PC-9 (cell line): ENCODE measurements around the gene SNAPIN. TPM values are rescaled to one million over a fixed set of nuclear protein-coding genes. Genes with fewer than 3 reads are reported as not detected.
"Not testable (repeated sequence)": the region's sequence is repeated elsewhere in the genome, so short reads cannot be mapped to it uniquely, and the experiment has no call there.

ENCODE experiments used
- BruUV-seq: library from RNA; stranded (reverse); fragments of 400-500 nt; replicated peaks from 2 replicates; lab custom pipeline; 2021; lab: Mats Ljungman, UMichigan
- CTCF ChIA-PET: fragments of 300-600 bp; sonication (Branson Sonifier 250); formaldehyde crosslinking; loops from one replicate; lab custom pipeline; 2022; ENCODE audit warnings: antibody characterized with exemption; lab: Charles Lee
- POLR2A ChIA-PET: fragments of 300-600 bp; sonication (Branson Sonifier 250); formaldehyde crosslinking; loops from one replicate; lab custom pipeline; 2022; ENCODE audit warnings: antibody characterized with exemption; ENCODE audit not compliant: unreplicated experiment; lab: Charles Lee
- DNase-seq, 2 experiments: peaks; one replicate each; pipeline versions ENCODE4 v3.0.0 to v3.0.0-alpha.2; 2015 to 2022; ENCODE audit warnings: mixed read lengths in 1 of 2
- H2AFZ ChIP-seq: fragments of 200-600 bp; sonication (generic); 2 replicates; pipeline ENCODE4 v1.8.1; 2017; ENCODE audit warnings: antibody characterized with exemption
- H3F3A ChIP-seq: fragments of 200-600 bp; sonication (generic); 2 replicates; pipeline ENCODE4 v1.8.1; 2017; ENCODE audit warnings: antibody characterized with exemption, mild to moderate bottlenecking, low read depth; ENCODE audit not compliant: insufficient read depth
- H3K27ac ChIP-seq: fragments of 200-600 bp; sonication (generic); 2 replicates; pipeline ENCODE4 v1.6.1; 2016; ENCODE audit warnings: mixed run types
- H3K27me3 ChIP-seq: fragments of 200-600 bp; sonication (generic); 2 replicates; pipeline ENCODE4 v1.6.1; 2016; ENCODE audit warnings: low read depth, mixed run types; ENCODE audit not compliant: insufficient read depth
- H3K36me3 ChIP-seq: fragments of 200-600 bp; sonication (generic); 2 replicates; pipeline ENCODE4 v1.6.1; 2016; ENCODE audit warnings: low read depth, mixed run types
- H3K4me1 ChIP-seq: fragments of 200-600 bp; sonication (generic); replicated peaks from 2 replicates; pipeline ENCODE4 v1.6.1; 2016; ENCODE audit warnings: mixed run types; ENCODE audit not compliant: insufficient read depth
- H3K4me2 ChIP-seq: fragments of 200-600 bp; sonication (generic); 2 replicates; pipeline ENCODE4 v1.6.1; 2017; ENCODE audit warnings: mixed run types
- H3K4me3 ChIP-seq: fragments of 200-600 bp; sonication (generic); 2 replicates; pipeline ENCODE4 v1.6.1; 2016; ENCODE audit warnings: mixed run types
- H3K79me2 ChIP-seq: fragments of 200-600 bp; sonication (generic); 2 replicates; pipeline ENCODE4 v1.6.1; 2017; ENCODE audit warnings: low read depth, mixed run types
- H3K9me2 ChIP-seq: fragments of 200-600 bp; sonication (generic); 2 replicates; pipeline ENCODE4 v1.8.1; 2017; ENCODE audit warnings: mild to moderate bottlenecking; ENCODE audit not compliant: insufficient read depth
- H3K9me3 ChIP-seq: fragments of 200-600 bp; sonication (generic); 2 replicates; pipeline ENCODE4 v1.8.1; 2016; ENCODE audit warnings: low read depth; ENCODE audit not compliant: insufficient read depth
- H4K20me1 ChIP-seq: fragments of 200-600 bp; sonication (generic); 2 replicates; pipeline ENCODE4 v1.8.1; 2017; ENCODE audit not compliant: insufficient read depth
- CTCF ChIP-seq: fragments of 200-600 bp; sonication (generic); conservative IDR thresholded peaks from 2 replicates; pipeline ENCODE4 v1.6.1; 2017; ENCODE audit warnings: mixed run types, antibody characterized with exemption, mild to moderate bottlenecking, moderate library complexity
- EZH2 ChIP-seq: fragments of 200-600 bp; sonication (generic); IDR thresholded peaks from 2 replicates; pipeline ENCODE4 v1.8.0; 2017; ENCODE audit warnings: antibody characterized with exemption, low read depth
- intact Hi-C: fragments of 100-400 bp; cut with micrococcal nuclease; formaldehyde crosslinking; loops from one replicate; pipeline ENCODE4 v1.10.0; 2022; ENCODE audit not compliant: unreplicated experiment
- total RNA-seq: library from RNA; stranded (reverse); gene quantifications from 2 replicates; pipeline ENCODE4 v1.2.3, GENCODE V29; 2021

Gene SNAPIN
- total RNA-seq, 1 experiment from 2014 or later: 29.5 TPM

DNA sequence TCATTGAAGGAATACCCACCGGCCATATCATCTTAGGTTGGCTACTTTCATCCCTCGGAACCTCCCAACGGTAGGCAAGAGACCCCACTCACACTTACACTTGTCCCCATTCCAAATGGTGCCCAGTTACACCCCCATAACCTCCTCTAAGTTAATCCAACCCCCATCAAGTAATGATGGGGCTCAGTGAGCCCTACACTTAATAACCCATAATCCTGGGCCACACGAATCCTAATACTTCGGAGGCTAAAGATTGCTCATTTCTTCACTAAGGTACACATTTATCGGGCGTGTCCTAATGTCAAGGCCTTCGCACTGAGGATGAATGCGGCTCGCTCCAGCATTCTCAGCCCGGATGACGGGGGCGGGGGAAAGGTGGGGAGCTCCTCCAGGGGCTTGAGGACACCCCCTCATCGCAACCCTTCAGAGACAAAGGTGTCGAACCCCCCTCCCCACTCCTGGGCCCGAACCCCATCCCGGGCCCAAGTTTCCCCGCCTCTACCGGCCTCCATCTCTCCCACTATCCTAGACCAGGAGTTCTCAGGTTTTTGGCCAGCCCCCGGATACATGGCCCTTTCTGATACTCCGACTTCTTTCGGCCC, 11.9 kb downstream of the SNAPIN start:
- 0 out of 2 replicates have a peak, but pooled peaks cover 6% of the 10 kb centered on the region for H4K20me1 ChIP-seq

DNA sequence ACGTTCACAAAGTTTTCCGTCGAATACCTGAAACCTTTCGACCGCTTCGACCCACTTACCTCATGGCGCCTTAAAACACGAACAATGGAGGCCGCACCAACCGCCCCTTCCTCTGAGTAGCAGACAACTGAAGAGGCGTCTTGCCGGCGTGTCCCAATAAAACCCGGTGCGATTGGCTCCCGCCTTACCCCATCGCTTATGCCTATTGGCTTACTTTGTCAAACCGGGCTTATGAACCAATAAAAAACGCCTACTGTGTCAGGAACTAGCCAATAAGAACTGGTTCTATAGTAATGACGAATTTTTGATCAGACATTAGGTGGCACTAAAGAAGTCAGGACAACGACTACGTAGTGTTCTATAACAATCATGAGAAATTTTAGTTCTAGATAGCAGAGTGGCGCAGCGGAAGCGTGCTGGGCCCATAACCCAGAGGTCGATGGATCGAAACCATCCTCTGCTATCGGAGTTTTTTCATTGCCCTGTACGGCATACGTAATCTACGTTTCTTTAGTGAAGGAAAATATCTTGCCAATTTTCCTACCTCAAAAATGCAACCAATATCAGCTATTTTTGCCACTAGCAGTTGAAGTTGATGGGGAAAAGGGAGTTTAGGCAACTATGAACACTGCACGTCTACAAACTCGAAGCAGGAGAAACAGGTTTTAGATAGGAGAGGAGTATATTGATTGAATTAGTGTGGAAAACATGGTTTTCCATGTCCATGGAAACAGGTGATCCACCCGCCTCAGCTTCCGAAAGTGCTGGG, 12.5 kb downstream of the SNAPIN start, which contains the start of gene ILF2:
Gene ILF2, minus strand, starts transcription at position 135 of the 769 bp plus-strand sequence. Its CDS starts 71 bp downstream, at position 64.
- ChIA-PET POLR2A (interaction anchor here (0.6 to 0.7 kb wide), 4 partner anchors 24 to 307 kb away, joined by 3 to 7 read pairs (median 4); partner anchors contain the start of genes CREB3L4 and JTB), CTCF (no interaction called here)
- H4K20me1 ChIP-seq: 0 out of 2 replicates have a peak, but pooled peaks cover 6% of the 10 kb centered on the region
- H3K9me3 ChIP-seq: no peaks in the 10 kb centered on the region
- peak within 1 kb of the TSS; percentile 91 for H3K4me2 ChIP-seq
- H3K27me3 ChIP-seq: no peaks in the 10 kb centered on the region
- TSS peak; percentile 61 for BruUV-seq
- no peaks in the 10 kb centered on the region for H3K9me2 ChIP-seq
- H2AFZ ChIP-seq: peak within 1 kb of the TSS; percentile 88
- peaks cover 13% of the 10 kb centered on the region for H3K4me1 ChIP-seq
- H3F3A ChIP-seq: peaks cover 57% of the 10 kb centered on the region
- H3K79me2 ChIP-seq: peaks cover 46% of the 10 kb centered on the region
- TF ChIP-seq EZH2 (no peak), CTCF (0 out of 2 replicates have a peak, but pooled peaks have one; percentile 14)
- peak; percentile 94 to 100 for DNase-seq
- peak within 1 kb of the TSS; percentile 72 for H3K27ac ChIP-seq
- intact Hi-C loops: loop anchor here (1.0 to 10.0 kb wide), 8 partner anchors 36 to 601 kb away; partner anchors contain the start of genes CHTOP, HAX1, RAB13 and S100A9
- H3K36me3 ChIP-seq: peaks cover 33% of the 10 kb centered on the region
- H3K4me3 ChIP-seq: peak within 1 kb of the TSS; percentile 75

More for the DNA sequence above, 11.9 kb downstream of the SNAPIN start:
- Histone ChIP-seq H3K9me2 (no peaks in the 10 kb centered on the region), H3K36me3 (peaks cover 40% of the 10 kb centered on the region), H2AFZ (peak overlapping the region; percentile 72), H3K79me2 (peaks cover 46% of the 10 kb centered on the region), H3F3A (peaks cover 62% of the 10 kb centered on the region), H3K4me3 (peak overlapping the region; percentile 75), H3K27me3 (no peaks in the 10 kb centered on the region), H3K4me1 (peaks cover 13% of the 10 kb centered on the region), H3K9me3 (no peaks in the 10 kb centered on the region), H3K4me2 (peak overlapping the region; percentile 91), H3K27ac (peak overlapping the region; percentile 30)
- intact Hi-C loops: loop anchor here (2.0 to 10.0 kb wide), 5 partner anchors 36 to 602 kb away; partner anchors contain the start of genes CHTOP, HAX1, RAB13 and S100A9
- DNase-seq: no peak
- TSS peak; percentile 67 for BruUV-seq
- POLR2A ChIA-PET: interaction anchor here (0.6 kb wide), 1 partner anchor 88 kb away, joined by 4 read pairs; no protein-coding TSS in a partner anchor
- CTCF ChIA-PET: no interaction called here
- TF ChIP-seq CTCF: no peak
- no peak for TF ChIP-seq EZH2

- ChIA-PET POLR2A (interaction anchor here (0.6 to 0.7 kb wide), 7 partner anchors 36 to 306 kb away, joined by 3 to 7 read pairs (median 5); partner anchors contain the start of genes CREB3L4 and JTB), CTCF (interaction anchor here (0.6 kb wide), 2 partner anchors 169 to 1324 kb away, joined by 3 read pairs; no protein-coding TSS in a partner anchor)
- H4K20me1 ChIP-seq, H3K9me2 ChIP-seq, H3K9me3 ChIP-seq, H3K27me3 ChIP-seq, BruUV-seq: not testable (repeated sequence)
- peaks cover 28% of the 10 kb centered on the region for H3K36me3 ChIP-seq
- intact Hi-C loops: loop anchor here (1.0 to 10.0 kb wide), 8 partner anchors 37 to 601 kb away; partner anchors contain the start of genes CHTOP, HAX1, RAB13 and S100A9
- peak overlapping the region; percentile 88 for H2AFZ ChIP-seq
- peak in 1 of 2 experiments; percentile 48 for DNase-seq
- H3F3A ChIP-seq: peaks cover 53% of the 10 kb centered on the region
- peaks cover 13% of the 10 kb centered on the region for H3K4me1 ChIP-seq
- peak overlapping the region; percentile 59 for H3K4me2 ChIP-seq
- H3K4me3 ChIP-seq: peak overlapping the region; percentile 45
- peaks cover 39% of the 10 kb centered on the region for H3K79me2 ChIP-seq
- peak overlapping the region; percentile 72 for H3K27ac ChIP-seq
These were observed 13.3 kb downstream of the SNAPIN start for GRCh38 chr1:153671628-153672353.
